ENCODE data around the gene PPM1G. TPM values are rescaled to one million over a fixed set of nuclear protein-coding genes. Genes with fewer than 3 reads are reported as not detected.

Gene PPM1G
- polyA plus RNA-seq, 1 donor (not counting 4 experiments of a cell fraction or from before 2014, with no cell fraction given) = 55.5 TPM

- FAIRE-seq = no peak
Measured at GRCh38 chr2:27376151-27376865, 33.1 kb downstream of the PPM1G start.

GRCh38 chr2:27375513-27376099, 33.8 kb downstream of the PPM1G start:
- Histone ChIP-seq H3K36me3 (ENCODE audit: control insufficient read depth in 2 of 2, extremely low read depth in 1 of 2, insufficient read depth in 2 of 2, low read length in 2 of 2) (peaks cover 35 to 50% of the 10 kb centered on the region in 2 experiments), H3K4me1 (ENCODE audit: control insufficient read depth, extremely low read depth, insufficient read depth, low read length) (peaks cover 24% of the 10 kb centered on the region), H3K27me3 (ENCODE audit: control insufficient read depth, extremely low read depth, insufficient read depth, low read length) (no peaks in the 10 kb centered on the region), H3K9me1 (ENCODE audit: control insufficient read depth, extremely low read depth, insufficient read depth, low read length) (no peaks in the 10 kb centered on the region), H3K4me3 (ENCODE audit: control insufficient read depth in 2 of 3, extremely low read depth in 1 of 3, insufficient read depth in 2 of 3, low read depth in 1 of 3, low read length in 3 of 3) (no peak overlapping the region), H3K79me2 (ENCODE audit: control insufficient read depth, insufficient read depth, low read length) (peaks cover 62% of the 10 kb centered on the region), H3K9ac (ENCODE audit: control insufficient read depth, extremely low read depth, insufficient read depth, low read length) (no peak overlapping the region), H4K20me1 (ENCODE audit: control insufficient read depth, extremely low read depth, insufficient read depth, low read length) (peaks cover 5% of the 10 kb centered on the region), H2AFZ (ENCODE audit: control insufficient read depth, low read length) (no peak overlapping the region), H3K4me2 (ENCODE audit: control insufficient read depth, extremely low read depth, insufficient read depth, low read depth, low read length) (no peak overlapping the region), H3K27ac (ENCODE audit: control insufficient read depth, insufficient read depth, low read length) (no peak overlapping the region), H3K9me3 (ENCODE audit: control insufficient read depth, low read depth, low read length) (no peaks in the 10 kb centered on the region)
- FAIRE-seq (no peak), DNase-seq (ENCODE audit: low read depth, low spot score) (no peak)
- no peak for TF ChIP-seq EZH2 (IDR thresholded peaks at IDR 0.05; ENCODE audit: low read length)
- TF ChIP-seq CTCF (optimal IDR thresholded peaks at IDR 0.05 in 1 of 3, IDR thresholded peaks at IDR 0.05 in 1 of 3, conservative IDR thresholded peaks at IDR 0.05 in 1 of 3; ENCODE audit: extremely low read depth in 1 of 3, insufficient read depth in 2 of 3, low read length in 3 of 3) = no peak
- dilution Hi-C loops (cut with MboI; ENCODE audit: extremely low pct_ligation_motif_present, low sequenced_read_pairs) = no loop called here

More at GRCh38 chr2:27376151-27376865, 33.1 kb downstream of the PPM1G start:
- Histone ChIP-seq H3K9ac (ENCODE audit: control insufficient read depth, extremely low read depth, insufficient read depth, low read length) (no peak overlapping the region), H4K20me1 (ENCODE audit: control insufficient read depth, extremely low read depth, insufficient read depth, low read length) (peaks cover 5% of the 10 kb centered on the region), H3K4me2 (ENCODE audit: control insufficient read depth, extremely low read depth, insufficient read depth, low read depth, low read length) (no peak overlapping the region), H3K9me1 (ENCODE audit: control insufficient read depth, extremely low read depth, insufficient read depth, low read length) (no peaks in the 10 kb centered on the region), H3K9me3 (ENCODE audit: control insufficient read depth, low read depth, low read length) (no peaks in the 10 kb centered on the region), H3K27me3 (ENCODE audit: control insufficient read depth, extremely low read depth, insufficient read depth, low read length) (no peaks in the 10 kb centered on the region), H3K36me3 (ENCODE audit: control insufficient read depth in 2 of 2, extremely low read depth in 1 of 2, insufficient read depth in 2 of 2, low read length in 2 of 2) (peaks cover 37 to 55% of the 10 kb centered on the region in 2 experiments), H3K4me3 (ENCODE audit: control insufficient read depth in 2 of 3, extremely low read depth in 1 of 3, insufficient read depth in 2 of 3, low read depth in 1 of 3, low read length in 3 of 3) (no peak overlapping the region), H3K27ac (ENCODE audit: control insufficient read depth, insufficient read depth, low read length) (no peak overlapping the region), H3K79me2 (ENCODE audit: control insufficient read depth, insufficient read depth, low read length) (peaks cover 56% of the 10 kb centered on the region), H3K4me1 (ENCODE audit: control insufficient read depth, extremely low read depth, insufficient read depth, low read length) (peaks cover 26% of the 10 kb centered on the region), H2AFZ (ENCODE audit: control insufficient read depth, low read length) (no peak overlapping the region)
- dilution Hi-C loops (cut with MboI; ENCODE audit: extremely low pct_ligation_motif_present, low sequenced_read_pairs) = no loop called here
- no peak for DNase-seq (ENCODE audit: low read depth, low spot score)
- TF ChIP-seq CTCF (optimal IDR thresholded peaks at IDR 0.05 in 1 of 3, IDR thresholded peaks at IDR 0.05 in 1 of 3, conservative IDR thresholded peaks at IDR 0.05 in 1 of 3; ENCODE audit: extremely low read depth in 1 of 3, insufficient read depth in 2 of 3, low read length in 3 of 3) (no peak), EZH2 (IDR thresholded peaks at IDR 0.05; ENCODE audit: low read length) (no peak)

Data from keratinocyte (primary cell).